ENCODE results near the gene FOXR1. TPM values are rescaled to one million over a fixed set of nuclear protein-coding genes. Genes with fewer than 3 reads are reported as not detected.

Gene FOXR1
- total and polyA plus RNA-seq, 2 donors (not counting 1 experiment from before 2014, with no cell fraction given), result not detected

DNA sequence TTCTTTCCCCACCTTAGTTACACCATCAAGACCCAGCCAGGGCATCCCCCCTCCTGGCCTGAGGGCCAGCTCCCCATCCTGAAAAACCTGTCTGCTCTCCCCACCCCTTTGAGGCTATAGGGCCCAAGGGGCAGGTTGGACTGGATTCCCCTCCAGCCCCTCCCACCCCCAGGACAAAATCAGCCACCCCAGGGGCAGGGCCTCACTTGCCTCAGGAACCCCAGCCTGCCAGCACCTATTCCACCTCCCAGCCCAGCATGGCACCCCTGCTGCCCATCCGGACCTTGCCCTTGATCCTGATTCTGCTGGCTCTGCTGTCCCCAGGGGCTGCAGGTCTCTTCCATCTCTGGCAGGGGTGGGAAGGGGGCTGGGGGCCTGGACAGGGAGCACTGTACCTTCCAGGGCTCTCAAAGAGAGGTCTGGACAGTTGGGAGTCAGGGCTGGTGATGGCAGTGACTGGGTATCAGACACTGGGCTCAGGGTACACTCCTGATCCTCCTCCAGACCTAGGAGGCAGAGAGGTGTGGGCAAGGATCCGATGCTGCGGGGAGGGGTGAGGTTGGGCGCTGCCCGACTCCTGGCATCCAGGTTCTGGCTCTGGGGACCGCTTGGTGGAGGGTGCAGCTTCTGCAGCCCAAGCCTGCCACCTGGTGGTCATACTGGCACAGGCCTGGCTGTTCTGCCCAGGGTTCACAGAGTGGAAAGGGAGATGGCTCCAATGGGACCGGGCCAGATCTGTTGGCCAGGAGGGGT, 15.3 kb upstream of the FOXR1 start, which contains the start of gene UPK2:
Gene UPK2 (plus strand): TSS at position 205 of the 753 bp plus-strand sequence. CDS start 53 bp downstream, at position 258.
- Histone ChIP-seq H4K20me1 (ENCODE audit: control insufficient read depth, insufficient read depth, low read length, poor library complexity, severe bottlenecking) (no peaks in the 10 kb centered on the region), H3K9me3 (ENCODE audit: control extremely low read depth in 1 of 3, control insufficient read depth in 2 of 3, insufficient read depth in 1 of 3, low read length in 2 of 3) (no peaks in the 10 kb centered on the region), H3K9ac (ENCODE audit: low read length) (no peak within 1 kb of the TSS), H3K4me2 (replicated peaks; ENCODE audit: low read depth, low read length, poor library complexity, severe bottlenecking) (peak within 1 kb of the TSS; percentile 44), H3K4me1 (ENCODE audit: control insufficient read depth in 2 of 2, insufficient read depth in 2 of 2, low read length in 2 of 2) (peaks cover 0 to 6% of the 10 kb centered on the region in 2 donors), H3K27ac (ENCODE audit: low read length in 2 of 2) (no peak within 1 kb of the TSS), H3K36me3 (replicated peaks in 1 of 2; ENCODE audit: control extremely low read depth in 1 of 2, control insufficient read depth in 1 of 2, extremely low read depth in 1 of 2, insufficient read depth in 2 of 2, low read length in 1 of 2) (no peaks in the 10 kb centered on the region), H3K27me3 (replicated peaks in 1 of 4; ENCODE audit: control extremely low read depth in 1 of 4, control insufficient read depth in 3 of 4, insufficient read depth in 4 of 4, low read length in 3 of 4) (peaks cover 0 to 13% (median 0%) of the 10 kb centered on the region in 4 experiments), H3K79me2 (ENCODE audit: control insufficient read depth, insufficient read depth, low read length) (peaks cover 9% of the 10 kb centered on the region), H2AFZ (ENCODE audit: insufficient read depth, low read depth, low read length, poor library complexity, severe bottlenecking) (no peak within 1 kb of the TSS), H3K4me3 (ENCODE audit: control extremely low read depth in 1 of 5, extremely low read depth in 1 of 5, insufficient read depth in 1 of 5, low read depth in 2 of 5, low read length in 4 of 5) (no peak within 1 kb of the TSS)
- CTCF ChIA-PET, result interaction anchor here (0.7 to 4.7 kb wide), 20 partner anchors 12 to 321 kb away, joined by 3 to 52 read pairs (median 4); partner anchors contain the start of genes BCL9L, DDX6 and VPS11
- POLR2A ChIA-PET, result interaction anchor here (0.6 kb wide), 1 partner anchor 240 kb away, joined by 3 read pairs; no protein-coding TSS in a partner anchor
- WGBS (ENCODE audit: insufficient coverage), result 13% methylated on average over 7 of the region's 7 CpGs
- H3K4me1 Mint-ChIP-seq, result peaks cover 5% of the 10 kb centered on the region
- peaks cover 22% of the 10 kb centered on the region for H3K27me3 Mint-ChIP-seq
- TF ChIP-seq, protein P1, sequence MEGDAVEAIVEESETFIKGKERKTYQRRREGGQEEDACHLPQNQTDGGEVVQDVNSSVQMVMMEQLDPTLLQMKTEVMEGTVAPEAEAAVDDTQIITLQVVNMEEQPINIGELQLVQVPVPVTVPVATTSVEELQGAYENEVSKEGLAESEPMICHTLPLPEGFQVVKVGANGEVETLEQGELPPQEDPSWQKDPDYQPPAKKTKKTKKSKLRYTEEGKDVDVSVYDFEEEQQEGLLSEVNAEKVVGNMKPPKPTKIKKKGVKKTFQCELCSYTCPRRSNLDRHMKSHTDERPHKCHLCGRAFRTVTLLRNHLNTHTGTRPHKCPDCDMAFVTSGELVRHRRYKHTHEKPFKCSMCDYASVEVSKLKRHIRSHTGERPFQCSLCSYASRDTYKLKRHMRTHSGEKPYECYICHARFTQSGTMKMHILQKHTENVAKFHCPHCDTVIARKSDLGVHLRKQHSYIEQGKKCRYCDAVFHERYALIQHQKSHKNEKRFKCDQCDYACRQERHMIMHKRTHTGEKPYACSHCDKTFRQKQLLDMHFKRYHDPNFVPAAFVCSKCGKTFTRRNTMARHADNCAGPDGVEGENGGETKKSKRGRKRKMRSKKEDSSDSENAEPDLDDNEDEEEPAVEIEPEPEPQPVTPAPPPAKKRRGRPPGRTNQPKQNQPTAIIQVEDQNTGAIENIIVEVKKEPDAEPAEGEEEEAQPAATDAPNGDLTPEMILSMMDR (IDR thresholded peaks at IDR 0.05), result peak; percentile 94
- TF ChIP-seq EZH2 (IDR thresholded peaks at IDR 0.05; ENCODE audit: borderline replicate concordance, insufficient read depth, low read depth, low read length, poor library complexity, severe bottlenecking), result no peak
- H3K9me3 Mint-ChIP-seq (ENCODE audit: insufficient read depth), result no peaks in the 10 kb centered on the region
- peak; percentile 99 for ATAC-seq (ENCODE audit: low read depth)
- peak within 1 kb of the TSS; percentile 53 for H3K27ac Mint-ChIP-seq
- peak; percentile 89 for DNase-seq
- intact Hi-C loops (cut with micrococcal nuclease), result loop anchor here (1.0 kb wide), 2 partner anchors 26 to 297 kb away; no protein-coding TSS in a partner anchor
- H3K4me3 Mint-ChIP-seq, result no peak within 1 kb of the TSS

All from B cell (primary cell).